Cardiac muscle cell (in vitro differentiated cells and primary cell): ENCODE data around the gene TMEM184A. TPM values are rescaled to one million over a fixed set of nuclear protein-coding genes. Genes with fewer than 3 reads are reported as not detected.

Experiments
- DNase-seq, 2 donors: peaks; one replicate each; pipeline versions ENCODE4 v3.0.0 to v3.0.0-alpha.2; 2010 to 2017; ENCODE audit warnings: low read depth in 1 of 2, low spot score in 1 of 2
- H3K27ac ChIP-seq: fragments of 200-600 bp; sonication (generic); 2 replicates; pipeline ENCODE4 v1.5.1; 2016
- H3K27me3 ChIP-seq: fragments of 200-600 bp; sonication (generic); 2 replicates; pipeline ENCODE4 v1.6.0; 2016; ENCODE audit warnings: control low read depth
- H3K36me3 ChIP-seq: fragments of 200-600 bp; sonication (generic); 2 replicates; pipeline ENCODE4 v1.5.1; 2016; ENCODE audit warnings: control low read depth
- H3K4me1 ChIP-seq: fragments of 200-600 bp; sonication (generic); 2 replicates; pipeline ENCODE4 v1.8.1; 2017; ENCODE audit warnings: low read depth, mild to moderate bottlenecking, mixed run types
- H3K4me3 ChIP-seq: fragments of 200-600 bp; sonication (generic); 2 replicates; pipeline ENCODE4 v1.5.1; 2016; ENCODE audit warnings: mild to moderate bottlenecking
- H3K9me3 ChIP-seq: fragments of 200-600 bp; sonication (generic); 2 replicates; pipeline ENCODE4 v1.5.1; 2017; ENCODE audit warnings: low read depth, mild to moderate bottlenecking, control low read depth
- CTCF ChIP-seq: IDR thresholded peaks from 2 replicates; pipeline ENCODE4 v1.5.1; 2012; ENCODE audit warnings: low read depth, mild to moderate bottlenecking, low read length
- polyA plus RNA-seq: library from polyadenylated mRNA; unstranded; fragments of >200 nt; fragmentation: Nextera tagmentation; extraction: Ambion mirVana; gene quantifications from 2 replicates; pipeline ENCODE4 v1.2.1, GENCODE V29; 2016
- total RNA-seq: library from RNA; depleted of rRNA; stranded (reverse); fragments of >200 nt; gene quantifications from 2 replicates; pipeline ENCODE4 v1.2.3, GENCODE V29; 2016

TMEM184A gene
- total and polyA plus RNA-seq, 2 experiments from 2014 or later = 2.1 to 3.0 TPM

DNA sequence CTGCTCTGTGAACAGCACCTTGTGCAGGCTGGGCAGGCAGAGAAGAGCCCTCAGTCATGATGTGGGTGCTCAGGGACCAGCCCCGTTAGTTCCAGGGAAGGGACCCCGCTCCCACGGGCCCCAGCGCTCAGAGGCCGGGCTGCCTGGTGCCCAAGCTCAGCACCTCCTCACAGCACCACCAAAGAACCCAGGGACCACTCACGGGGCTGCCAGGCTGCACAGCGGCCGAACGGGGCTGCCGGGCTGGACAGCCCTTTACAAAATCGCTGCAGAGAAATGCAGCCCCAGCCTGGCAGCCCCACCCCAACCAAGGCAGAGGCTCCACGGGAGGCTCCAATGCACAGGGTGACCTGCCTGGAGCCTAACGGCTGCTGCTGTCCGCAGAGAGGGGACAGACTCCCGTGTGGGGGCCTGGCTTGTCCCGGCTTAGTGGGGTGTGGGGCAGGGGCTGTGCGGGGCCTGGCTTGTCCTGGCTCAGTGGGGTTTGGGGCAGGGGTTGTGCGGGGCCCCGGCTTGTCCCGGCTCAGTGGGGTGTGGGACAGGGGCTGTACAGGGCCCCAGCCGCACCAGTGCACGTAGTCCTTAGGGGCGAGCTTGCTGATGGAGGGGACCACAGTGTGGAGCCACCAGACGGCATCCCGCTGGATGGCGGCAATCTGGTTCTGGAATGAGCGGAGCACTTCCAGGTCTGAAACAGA is 61.0 kb downstream of the TMEM184A start:
- Histone ChIP-seq H3K27ac (no peak overlapping the region), H3K9me3 (no peaks in the 10 kb centered on the region), H3K27me3 (no peaks in the 10 kb centered on the region), H3K4me1 (no peaks in the 10 kb centered on the region), H3K4me3 (no peak overlapping the region), H3K36me3 (peaks cover 31% of the 10 kb centered on the region)
- no peak for TF ChIP-seq CTCF
- no peak for DNase-seq

GRCh38 chr7:1494447-1494846 is 61.6 kb downstream of the TMEM184A start:
- H3K4me3 ChIP-seq = no peak overlapping the region
- DNase-seq = no peak
- H3K4me1 ChIP-seq = no peaks in the 10 kb centered on the region
- no peak for TF ChIP-seq CTCF
- H3K36me3 ChIP-seq = peaks cover 35% of the 10 kb centered on the region
- no peaks in the 10 kb centered on the region for H3K27me3 ChIP-seq
- H3K9me3 ChIP-seq = no peaks in the 10 kb centered on the region
- no peak overlapping the region for H3K27ac ChIP-seq

DNA sequence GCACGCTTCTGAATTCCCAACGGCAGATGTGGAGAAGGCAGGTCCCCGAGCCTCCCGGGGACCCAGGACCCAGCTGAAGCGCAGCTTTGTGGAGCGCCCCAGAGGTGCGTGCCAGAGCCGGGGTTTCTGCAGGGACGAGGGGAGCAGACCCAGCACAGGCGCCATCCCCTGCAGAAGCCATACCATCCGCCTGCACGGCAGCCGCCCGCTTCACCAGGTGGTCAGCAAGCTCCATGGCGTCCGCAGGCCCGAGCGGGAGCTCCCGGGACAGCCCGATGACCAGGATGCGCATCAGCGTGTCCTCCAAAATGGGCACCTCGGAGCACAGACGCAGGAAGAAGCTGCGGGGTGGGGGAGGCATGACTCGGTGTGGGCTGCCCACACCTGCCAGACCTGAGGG is 62.4 kb downstream of the TMEM184A start:
- H3K27ac ChIP-seq = no peak overlapping the region
- no peak for TF ChIP-seq CTCF
- no peak overlapping the region for H3K4me3 ChIP-seq
- H3K36me3 ChIP-seq = peaks cover 36% of the 10 kb centered on the region
- H3K27me3 ChIP-seq = no peaks in the 10 kb centered on the region
- H3K9me3 ChIP-seq = no peaks in the 10 kb centered on the region
- DNase-seq = no peak
- no peaks in the 10 kb centered on the region for H3K4me1 ChIP-seq

DNA sequence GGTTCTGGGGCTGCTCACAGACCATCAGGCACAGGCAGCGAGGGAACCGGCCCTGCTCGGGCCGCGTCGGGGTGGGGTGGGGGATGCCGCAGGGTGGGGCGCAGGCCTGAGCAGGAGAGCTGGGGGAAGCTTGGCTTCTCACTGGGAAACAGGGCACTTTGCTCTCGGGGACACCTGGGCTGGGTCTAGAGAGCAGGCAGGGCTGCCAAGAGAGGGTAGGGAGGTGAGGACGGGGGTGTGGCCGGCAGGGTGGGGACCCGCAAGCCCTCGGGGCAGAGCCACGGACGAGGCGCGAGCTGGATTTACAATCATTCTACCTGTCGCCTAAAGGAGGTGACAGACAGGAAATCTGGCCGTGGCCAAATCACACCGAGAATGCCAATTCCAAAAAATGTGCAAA is 62.9 kb downstream of the TMEM184A start:
- H3K9me3 ChIP-seq = no peaks in the 10 kb centered on the region

GRCh38 chr7:1492640-1493039 is 63.4 kb downstream of the TMEM184A start:
- no peak for DNase-seq
- H3K4me3 ChIP-seq = no peak overlapping the region
- H3K36me3 ChIP-seq = peaks cover 36% of the 10 kb centered on the region
- H3K27me3 ChIP-seq = no peaks in the 10 kb centered on the region
- no peaks in the 10 kb centered on the region for H3K9me3 ChIP-seq
- H3K27ac ChIP-seq = no peak overlapping the region
- TF ChIP-seq CTCF = no peak
- no peaks in the 10 kb centered on the region for H3K4me1 ChIP-seq

More for the DNA sequence above, 62.9 kb downstream of the TMEM184A start:
- no peak for TF ChIP-seq CTCF
- DNase-seq = no peak
- no peaks in the 10 kb centered on the region for H3K4me1 ChIP-seq
- no peak overlapping the region for H3K4me3 ChIP-seq
- H3K27me3 ChIP-seq = no peaks in the 10 kb centered on the region
- peaks cover 36% of the 10 kb centered on the region for H3K36me3 ChIP-seq
- H3K27ac ChIP-seq = no peak overlapping the region

Other genes with a start within 250 kb of the TMEM184A start
- 13.1 and 19.5 TPM in 2 replicates for gene MICALL2, start 96.7 kb downstream of the TMEM184A start, total RNA-seq
- gene MICALL2, start 96.7 kb downstream of the TMEM184A start, polyA plus RNA-seq = 17.5 and 22.0 TPM in 2 replicates
- gene INTS1, start 51.8 kb downstream of the TMEM184A start, total RNA-seq = 83.2 and 132 TPM in 2 replicates
- 54.5 and 80.8 TPM in 2 replicates for gene INTS1, start 51.8 kb downstream of the TMEM184A start, polyA plus RNA-seq
- gene MAFK, start 25.5 kb downstream of the TMEM184A start, total RNA-seq = 15.6 and 16.2 TPM in 2 replicates
- gene MAFK, start 25.5 kb downstream of the TMEM184A start, polyA plus RNA-seq = 3.1 and 4.2 TPM in 2 replicates
- 32.7 and 38.4 TPM in 2 replicates for gene PSMG3, start 13.8 kb upstream of the TMEM184A start, total RNA-seq
- gene PSMG3, start 13.8 kb upstream of the TMEM184A start, polyA plus RNA-seq = 39.2 and 41.2 TPM in 2 replicates
- gene ELFN1, start 114.1 kb upstream of the TMEM184A start, total RNA-seq = 48.7 and 51.6 TPM in 2 replicates
- 8.9 and 13.4 TPM in 2 replicates for gene ELFN1, start 114.1 kb upstream of the TMEM184A start, polyA plus RNA-seq